GM12892 (cell line): ENCODE results near the gene GCK.

Source experiments
- DNase-seq: peaks from one replicate; pipeline ENCODE4 v3.0.0; 2011; ENCODE audit not compliant: insufficient read length
- FAIRE-seq: peaks from 2 replicates; lab custom pipeline; 2011; peaks lifted over from hg19 to GRCh38; lab: Jason Lieb, UNC
- POLR2A ChIP-seq: IDR thresholded peaks from 2 replicates; pipeline ENCODE4 v1.6.1; 2011; ENCODE audit warnings: low read depth, low read length, control low read depth
- POLR2AphosphoS5 ChIP-seq: IDR thresholded peaks from 2 replicates; pipeline ENCODE4 v1.6.1; 2011; ENCODE audit warnings: low read depth, low read length, control low read depth
- TAF1 ChIP-seq: IDR thresholded peaks from 2 replicates; pipeline ENCODE4 v1.6.1; 2011; ENCODE audit warnings: low read depth, mild to moderate bottlenecking, control low read depth, low read length, borderline replicate concordance

GCK gene

DNA sequence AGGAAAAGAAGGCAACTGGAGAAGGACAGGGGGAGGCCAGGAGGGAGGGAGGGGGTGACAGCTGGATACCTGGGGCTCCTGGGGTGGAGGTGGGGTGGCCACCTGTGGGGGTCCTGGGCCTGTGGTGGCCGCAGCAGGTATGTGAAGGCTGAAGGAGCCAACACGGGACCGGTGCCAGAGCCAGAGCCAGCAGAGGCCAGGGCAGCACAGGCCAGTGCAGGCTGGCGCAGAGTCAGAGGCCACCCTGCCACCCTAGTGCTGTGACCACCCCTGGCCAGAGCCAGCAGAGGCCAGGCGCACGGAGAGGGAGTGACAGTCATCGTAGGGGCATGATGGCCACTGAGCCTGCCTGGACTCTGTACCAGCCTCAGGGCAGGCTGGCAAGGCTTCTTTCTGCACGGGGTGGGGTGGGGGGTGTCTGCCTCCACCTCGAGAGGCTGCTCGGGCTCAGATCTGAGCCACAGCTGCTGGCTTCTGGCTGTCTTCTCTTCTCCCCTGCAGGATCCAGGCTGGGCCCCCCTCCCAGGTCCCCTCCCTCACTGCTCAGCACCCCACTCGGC is 40.4 kb upstream of the GCK start:
- no peak for TF ChIP-seq POLR2AphosphoS5
- no peak for TF ChIP-seq POLR2A
- no peak for TF ChIP-seq TAF1
- DNase-seq (no peak), FAIRE-seq (no peak)

DNA sequence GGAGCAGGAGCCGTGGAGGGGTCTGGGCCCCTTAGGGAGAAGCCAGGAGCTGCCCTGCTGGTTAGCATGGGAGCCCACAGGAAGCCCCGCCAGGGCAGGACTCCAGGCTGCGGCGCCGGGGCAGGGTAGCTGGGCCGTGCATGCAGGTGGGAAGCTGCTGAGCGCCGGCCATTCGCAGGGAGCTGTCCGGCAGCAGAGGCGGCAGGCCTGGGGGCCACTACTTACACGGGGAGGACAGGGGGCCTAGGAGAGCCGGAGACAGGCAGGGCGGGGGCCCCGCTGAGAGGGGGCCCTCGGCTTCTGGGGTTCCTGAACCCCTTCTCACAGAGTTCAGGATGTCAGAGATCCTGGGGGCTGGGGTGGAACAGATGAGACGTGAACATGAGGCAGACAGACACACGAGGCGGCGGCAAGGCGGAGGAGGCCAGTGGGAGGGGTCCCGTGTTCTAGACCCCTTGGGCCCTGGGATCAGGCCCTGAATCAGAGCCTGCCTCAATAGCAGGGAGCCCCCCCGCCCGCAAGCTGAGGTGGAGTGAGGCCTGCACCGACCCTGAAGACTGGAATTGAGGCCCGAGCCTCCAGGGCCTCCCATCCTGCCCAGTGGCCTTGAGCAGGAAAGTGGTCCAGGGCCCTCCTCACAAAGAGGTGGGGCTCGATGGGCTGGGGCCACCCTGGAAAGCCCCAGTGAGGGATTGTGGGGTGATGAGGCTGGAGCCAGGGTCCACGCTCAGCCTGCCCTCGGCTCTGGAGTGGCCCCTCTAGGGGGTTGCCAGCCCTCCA is 39.5 kb upstream of the GCK start:
- TF ChIP-seq POLR2AphosphoS5 (no peak), POLR2A (no peak), TAF1 (no peak)
- DNase-seq (no peak), FAIRE-seq (no peak)

DNA sequence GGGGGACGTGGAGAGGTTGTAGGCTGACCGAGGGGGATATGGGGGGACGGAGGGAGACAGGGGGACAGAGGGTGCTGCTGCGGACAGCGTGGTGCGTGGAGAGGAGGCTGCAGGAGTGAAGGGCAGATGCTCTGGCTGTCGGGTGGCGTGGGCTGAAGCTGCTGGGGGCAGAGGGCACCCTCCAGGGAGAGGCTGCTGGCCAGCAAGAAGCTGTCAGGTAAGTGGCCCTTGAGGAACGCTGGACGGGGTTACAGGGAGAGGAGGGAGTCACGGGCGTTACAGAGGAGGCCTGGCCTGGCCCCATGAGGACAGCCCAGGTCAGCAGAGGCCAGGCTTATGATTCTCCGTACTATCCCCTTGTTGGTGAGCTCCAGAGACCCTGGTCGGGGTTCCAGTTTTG is 38.7 kb upstream of the GCK start:
- no peak for TF ChIP-seq POLR2A
- TF ChIP-seq TAF1 = no peak
- no peak for TF ChIP-seq POLR2AphosphoS5
- FAIRE-seq = no peak
- no peak for DNase-seq

DNA sequence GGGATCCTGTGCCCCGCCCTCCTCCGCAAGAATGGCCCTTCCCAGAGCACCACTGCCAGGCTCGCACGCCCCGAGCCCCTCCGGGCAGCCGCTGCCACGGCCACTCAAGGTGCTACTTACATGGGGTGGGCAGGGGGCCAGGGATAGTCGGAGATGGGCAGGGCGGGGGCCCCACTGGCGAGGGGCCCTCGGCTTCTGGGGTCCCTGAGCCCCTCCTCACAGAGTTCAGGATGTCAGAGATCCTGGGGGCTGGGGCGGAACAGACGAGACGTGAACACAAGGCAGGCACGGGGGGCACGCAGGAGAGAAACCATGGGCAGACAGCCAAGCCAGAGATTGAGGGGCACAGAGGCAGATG is 37.1 kb upstream of the GCK start:
- FAIRE-seq (no peak), DNase-seq (no peak)
- TF ChIP-seq POLR2A (no peak), POLR2AphosphoS5 (no peak), TAF1 (no peak)

DNA sequence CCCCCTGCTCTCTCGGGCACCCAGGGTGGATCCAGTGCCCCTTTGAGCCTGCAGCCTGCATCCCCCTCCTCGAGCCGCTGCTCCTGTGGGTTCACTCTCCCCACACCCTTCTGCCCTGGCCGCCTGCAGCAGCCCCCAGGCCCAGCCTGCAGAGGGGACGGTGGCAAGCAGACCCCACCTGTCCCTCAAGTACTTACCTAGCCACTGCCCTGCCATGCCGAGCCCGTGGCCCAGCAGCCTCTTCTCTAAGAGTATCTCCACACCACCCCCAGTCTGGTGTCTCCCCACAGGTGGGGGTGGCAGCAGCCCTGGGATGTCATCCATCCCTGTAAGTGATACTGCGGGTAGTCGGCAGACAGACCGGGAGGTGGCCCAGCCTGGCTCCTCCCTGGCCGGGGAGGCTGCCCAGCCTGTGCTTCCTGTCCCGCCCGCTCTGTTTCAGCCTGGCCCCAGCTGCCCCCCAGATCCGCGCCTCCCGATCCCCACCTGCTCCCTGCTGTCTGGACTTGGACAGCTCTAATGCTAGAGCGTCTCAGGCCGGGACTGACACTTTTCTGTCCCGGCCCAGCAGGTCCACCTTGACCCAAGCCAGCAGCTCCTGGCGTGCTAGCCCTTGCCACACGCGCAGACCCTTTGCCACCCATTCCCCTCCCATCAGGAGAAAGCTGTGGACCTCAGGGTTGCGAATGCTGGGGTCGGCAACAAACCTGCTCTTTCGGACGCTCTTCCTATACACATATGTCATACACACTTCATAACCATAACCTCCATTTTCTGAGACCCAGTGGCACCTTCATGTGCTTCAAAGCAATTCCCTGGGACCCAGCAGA is 36.5 kb upstream of the GCK start:
- DNase-seq = no peak
- TF ChIP-seq TAF1 (no peak), POLR2A (no peak), POLR2AphosphoS5 (no peak)
- FAIRE-seq = no peak

DNA sequence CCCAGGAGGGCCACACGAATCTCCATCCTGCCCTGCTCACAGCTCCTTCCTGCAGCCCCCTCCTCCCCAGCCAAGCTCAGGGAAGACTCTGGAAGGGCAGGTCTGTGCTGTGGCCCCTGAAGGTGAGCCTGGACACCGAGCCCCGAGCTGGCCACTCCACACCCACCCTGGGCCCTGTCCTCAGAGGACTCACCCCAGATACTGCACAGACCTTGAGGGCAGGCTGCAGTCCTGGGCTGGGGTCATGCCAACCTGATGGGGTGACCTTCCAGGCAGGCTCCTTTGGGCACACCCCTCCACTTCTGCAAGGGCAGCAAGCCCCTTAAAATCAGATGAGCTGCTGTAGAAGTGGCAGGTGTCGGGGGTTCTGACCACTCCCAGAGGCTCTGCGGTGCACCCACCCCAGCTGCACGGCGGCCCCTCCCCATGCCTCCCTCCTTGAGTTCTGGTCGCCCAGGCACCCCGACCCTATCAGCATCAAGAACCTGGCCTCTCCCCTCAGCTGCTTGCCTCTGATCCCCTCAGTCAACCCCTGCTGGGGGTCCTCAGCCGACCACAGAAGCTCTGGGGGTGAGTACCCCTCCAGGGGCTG is 35.8 kb upstream of the GCK start:
- no peak for TF ChIP-seq TAF1
- no peak for TF ChIP-seq POLR2A
- no peak for TF ChIP-seq POLR2AphosphoS5
- FAIRE-seq (no peak), DNase-seq (no peak)

DNA sequence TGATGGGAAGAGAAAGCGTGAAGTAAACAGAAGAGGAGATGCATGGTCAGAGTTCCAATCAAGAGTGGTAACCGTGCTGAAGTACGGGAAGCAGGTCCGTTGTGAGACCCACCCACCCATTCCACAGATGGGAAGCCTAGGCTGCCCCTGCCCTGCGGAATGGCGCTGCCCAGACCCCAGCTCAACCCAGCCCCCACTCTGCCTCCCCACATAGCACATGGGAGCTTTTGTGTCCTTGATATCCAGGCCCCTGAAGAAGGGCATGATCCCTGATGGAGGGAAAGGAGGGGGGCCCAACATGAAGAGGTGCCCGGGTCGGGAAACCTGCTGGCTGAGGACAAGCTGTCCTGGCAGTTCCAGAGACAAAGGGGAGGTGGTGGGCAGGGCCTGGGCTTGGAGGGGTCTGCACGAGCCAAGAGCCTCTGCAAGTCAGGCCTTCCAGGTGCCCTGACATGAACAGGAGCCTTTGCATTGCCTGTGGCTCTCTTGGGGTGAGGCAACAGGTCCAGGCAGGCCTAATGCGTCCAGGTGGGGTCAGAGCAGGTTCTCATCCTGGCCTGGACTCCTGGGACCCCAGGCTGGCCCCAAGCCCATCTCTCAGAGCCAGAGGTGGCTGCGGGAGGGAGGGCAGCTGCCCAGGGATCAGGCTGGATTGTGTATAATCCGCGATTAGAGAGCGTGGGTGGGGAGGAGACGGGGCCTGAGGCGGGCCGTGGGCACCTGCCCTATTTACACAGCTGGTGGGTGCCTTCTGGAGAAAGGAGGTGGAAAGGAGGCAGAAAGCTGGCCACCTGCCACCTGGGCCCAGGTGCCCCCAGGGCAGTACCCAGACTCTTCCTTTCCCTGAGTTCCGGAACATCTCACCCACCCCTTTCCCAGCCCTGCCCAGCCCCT is 35.1 kb upstream of the GCK start:
- no peak for TF ChIP-seq TAF1
- DNase-seq = no peak

DNA sequence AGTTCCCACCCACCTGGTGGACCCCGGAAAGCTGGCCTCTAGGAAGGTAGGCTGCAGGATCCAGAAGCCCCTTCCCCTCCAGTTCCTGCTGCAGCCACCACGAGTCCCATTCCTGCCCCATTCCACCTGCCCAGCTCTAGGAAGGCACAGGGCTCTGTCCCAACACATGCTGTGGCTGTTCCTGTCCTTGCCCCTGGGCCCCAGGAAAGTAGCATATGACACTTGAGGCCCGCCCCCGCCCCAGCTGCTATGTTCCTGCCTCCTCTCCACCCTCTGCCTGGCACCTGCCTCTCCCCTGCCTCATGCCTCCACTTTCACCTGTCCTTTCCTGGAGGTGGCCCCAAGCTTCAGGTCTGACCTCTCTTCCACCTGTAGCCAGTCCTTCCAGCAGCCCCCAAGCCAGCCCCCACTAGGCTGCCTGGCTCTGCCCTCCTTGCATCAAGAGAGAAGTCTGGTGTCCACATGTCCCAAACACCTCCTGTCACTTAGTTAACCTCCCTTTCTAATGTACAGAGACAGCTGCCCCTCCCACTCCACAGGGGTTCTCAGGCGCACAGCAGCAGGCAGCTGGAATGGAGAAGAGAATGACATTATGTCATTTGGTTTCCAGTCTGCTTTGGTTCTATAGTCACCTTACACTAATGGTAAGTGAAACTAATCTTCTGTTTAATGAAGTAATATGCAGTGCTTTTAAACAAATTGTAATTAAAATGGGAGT is 34.3 kb upstream of the GCK start:
- no peak for DNase-seq
- FAIRE-seq = no peak

More for the DNA sequence above, 35.1 kb upstream of the GCK start:
- no peak for FAIRE-seq

DNA sequence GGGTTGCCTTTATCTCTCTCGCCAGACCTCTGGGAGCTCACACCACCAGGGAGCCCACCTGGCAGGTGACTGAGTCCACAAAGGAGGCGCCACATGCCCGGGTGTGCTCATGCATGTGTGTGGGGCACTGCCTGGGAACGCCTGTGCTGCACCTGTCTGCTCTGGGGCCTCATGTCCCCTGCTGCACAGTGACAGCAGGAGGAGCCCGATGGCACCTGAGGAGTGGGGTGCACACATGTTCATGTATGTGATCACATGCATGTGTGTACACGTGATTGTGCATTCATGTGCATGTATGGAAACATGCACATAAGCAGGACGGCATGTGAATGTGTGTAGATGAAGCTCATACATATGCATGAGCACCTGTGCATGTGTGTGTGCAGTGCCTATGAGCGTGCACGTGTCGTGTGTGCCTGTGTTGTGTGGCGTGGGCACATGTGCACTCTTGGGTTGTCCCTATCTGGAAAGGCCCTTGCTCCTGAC is 33.6 kb upstream of the GCK start:
- DNase-seq = no peak
- no peak for FAIRE-seq
- TF ChIP-seq POLR2A (no peak), TAF1 (no peak), POLR2AphosphoS5 (no peak)

More for the DNA sequence above, 34.3 kb upstream of the GCK start:
- no peak for TF ChIP-seq POLR2AphosphoS5

- no peak for TF ChIP-seq POLR2AphosphoS5
- TF ChIP-seq POLR2A = no peak
- no peak for TF ChIP-seq TAF1
- no peak for FAIRE-seq
- DNase-seq = no peak
Measured at GRCh38 chr7:44222074-44222473, 32.8 kb upstream of the GCK start.
